ENCODE data around the gene PLA2G2F. TPM values are rescaled to one million over a fixed set of nuclear protein-coding genes. Genes with fewer than 3 reads are reported as not detected.

The PLA2G2F gene
- total and polyA plus RNA-seq, 9 of the 15 experiments (the other 6 are each of a cell fraction or from before 2014, with no cell fraction given): not detected

DNA sequence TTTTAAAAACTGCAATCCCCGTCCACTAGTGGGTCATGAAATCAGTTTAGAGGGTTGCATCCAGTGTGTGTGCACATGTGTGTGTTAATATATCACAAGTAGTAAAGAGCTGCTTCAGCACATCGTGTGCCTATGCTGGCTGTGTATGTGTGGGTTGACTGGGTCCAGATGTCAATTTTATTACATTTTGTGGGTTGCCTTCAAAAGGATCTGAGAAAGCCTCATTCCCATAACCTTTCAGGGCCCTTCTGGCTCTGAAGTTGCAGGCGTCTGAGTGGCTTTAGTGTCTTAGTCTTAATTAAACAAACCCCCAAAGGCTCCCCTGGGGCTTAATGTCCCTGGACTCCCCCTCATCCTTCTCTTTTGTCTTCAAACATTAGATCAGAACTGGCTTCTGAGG, 39.6 kb upstream of the PLA2G2F start:
- Histone ChIP-seq H3K4me2 (ENCODE audit: insufficient read depth, low read length) (no peak overlapping the region), H3K36me3 (ENCODE audit: control insufficient read depth, insufficient read depth, low read length) (no peaks in the 10 kb centered on the region), H3K4me1 (replicated peaks in 1 of 2; ENCODE audit: control insufficient read depth in 2 of 2, insufficient read depth in 2 of 2, low read length in 2 of 2) (no peaks in the 10 kb centered on the region), H3K9ac (ENCODE audit: insufficient read depth in 1 of 2, low read depth in 2 of 2, low read length in 2 of 2) (no peak overlapping the region), H3K27ac (ENCODE audit: extremely low read depth, low read depth, low read length) (no peak overlapping the region), H3K27me3 (ENCODE audit: control insufficient read depth in 2 of 2, insufficient read depth in 2 of 2, low read length in 2 of 2) (peaks cover 3 to 15% of the 10 kb centered on the region in 2 experiments; a peak in 4 of 5 replicates), H3K4me3 (no peak overlapping the region), H3K79me2 (ENCODE audit: control insufficient read depth, insufficient read depth, low read length) (no peaks in the 10 kb centered on the region), H4K20me1 (replicated peaks; ENCODE audit: control insufficient read depth, insufficient read depth, low read length) (no peaks in the 10 kb centered on the region), H2AFZ (ENCODE audit: low read depth, low read length) (no peak overlapping the region), H3K9me1 (ENCODE audit: control insufficient read depth, insufficient read depth, low read length) (no peaks in the 10 kb centered on the region), H3K9me3 (replicated peaks; ENCODE audit: control insufficient read depth, insufficient read depth, low read depth, low read length) (no peaks in the 10 kb centered on the region)
- ATAC-seq (no peak), DNase-seq (ENCODE audit: extremely low read depth in 1 of 4, low spot score in 3 of 4) (no peak), FAIRE-seq (no peak)
- in situ Hi-C loops (cut with MboI): no loop called here
- no TSS peak for BruUV-seq (replicated peaks)
- intact Hi-C loops (cut with micrococcal nuclease): no loop called here
- ChIA-PET CTCF (ENCODE audit: low intra/inter-chr PET ratio) (interaction anchor here (0.6 kb wide), 1 partner anchor 394 kb away, joined by 3 read pairs; no protein-coding TSS in a partner anchor), POLR2A (interaction anchor here (0.5 kb wide), 1 partner anchor 11 kb away, joined by 3 read pairs; no protein-coding TSS in a partner anchor)
- WGBS (ENCODE audit: insufficient coverage, low coverage, missing lambda C conversion rate): 0% methylated on average over 3 of the region's 3 CpGs
- TF ChIP-seq, protein P1, sequence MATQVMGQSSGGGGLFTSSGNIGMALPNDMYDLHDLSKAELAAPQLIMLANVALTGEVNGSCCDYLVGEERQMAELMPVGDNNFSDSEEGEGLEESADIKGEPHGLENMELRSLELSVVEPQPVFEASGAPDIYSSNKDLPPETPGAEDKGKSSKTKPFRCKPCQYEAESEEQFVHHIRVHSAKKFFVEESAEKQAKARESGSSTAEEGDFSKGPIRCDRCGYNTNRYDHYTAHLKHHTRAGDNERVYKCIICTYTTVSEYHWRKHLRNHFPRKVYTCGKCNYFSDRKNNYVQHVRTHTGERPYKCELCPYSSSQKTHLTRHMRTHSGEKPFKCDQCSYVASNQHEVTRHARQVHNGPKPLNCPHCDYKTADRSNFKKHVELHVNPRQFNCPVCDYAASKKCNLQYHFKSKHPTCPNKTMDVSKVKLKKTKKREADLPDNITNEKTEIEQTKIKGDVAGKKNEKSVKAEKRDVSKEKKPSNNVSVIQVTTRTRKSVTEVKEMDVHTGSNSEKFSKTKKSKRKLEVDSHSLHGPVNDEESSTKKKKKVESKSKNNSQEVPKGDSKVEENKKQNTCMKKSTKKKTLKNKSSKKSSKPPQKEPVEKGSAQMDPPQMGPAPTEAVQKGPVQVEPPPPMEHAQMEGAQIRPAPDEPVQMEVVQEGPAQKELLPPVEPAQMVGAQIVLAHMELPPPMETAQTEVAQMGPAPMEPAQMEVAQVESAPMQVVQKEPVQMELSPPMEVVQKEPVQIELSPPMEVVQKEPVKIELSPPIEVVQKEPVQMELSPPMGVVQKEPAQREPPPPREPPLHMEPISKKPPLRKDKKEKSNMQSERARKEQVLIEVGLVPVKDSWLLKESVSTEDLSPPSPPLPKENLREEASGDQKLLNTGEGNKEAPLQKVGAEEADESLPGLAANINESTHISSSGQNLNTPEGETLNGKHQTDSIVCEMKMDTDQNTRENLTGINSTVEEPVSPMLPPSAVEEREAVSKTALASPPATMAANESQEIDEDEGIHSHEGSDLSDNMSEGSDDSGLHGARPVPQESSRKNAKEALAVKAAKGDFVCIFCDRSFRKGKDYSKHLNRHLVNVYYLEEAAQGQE (IDR thresholded peaks at IDR 0.05; ENCODE audit: borderline replicate concordance): no peak
- TF ChIP-seq, protein P1 (CRISPR knock-in tag; IDR thresholded peaks at IDR 0.05; ENCODE audit: low read depth): no peak
- TF ChIP-seq ILK (tag; IDR thresholded peaks at IDR 0.05; ENCODE audit: borderline replicate concordance, low read depth) (no peak), THAP12 (CRISPR knock-in tag; IDR thresholded peaks at IDR 0.05) (no peak), ZNF146 (CRISPR knock-in tag; IDR thresholded peaks at IDR 0.05; ENCODE audit: unreplicated experiment) (no peak), ZNF140 (CRISPR knock-in tag; IDR thresholded peaks at IDR 0.05) (no peak), ETV5 (CRISPR knock-in tag; IDR thresholded peaks at IDR 0.05; ENCODE audit: low read depth) (no peak), ZZZ3 (IDR thresholded peaks at IDR 0.05) (no peak)

Measured in K562 (cell line).